NB4 (cell line): ENCODE data around the gene GALK1.

Experiments
- CTCF ChIP-seq: IDR thresholded peaks from one replicate; pipeline ENCODE4 v1.5.1; 2012; ENCODE audit warnings: low read depth, low read length
- MYC ChIP-seq: IDR thresholded peaks from 2 replicates; pipeline ENCODE4 v1.6.1; 2011; ENCODE audit warnings: low read depth, low read length

GRCh38 chr17:75752405-75752709 is 12.6 kb downstream of the GALK1 start:
- TF ChIP-seq MYC, result no peak
- TF ChIP-seq CTCF, result no peak
